Mammary epithelial cell (primary cell): ENCODE results near the gene RYK.

Experiments
- EZH2 ChIP-seq: IDR thresholded peaks from 2 replicates; pipeline ENCODE4 v1.6.1; 2012; ENCODE audit warnings: low read length, inconsistent platforms, borderline replicate concordance
- TF ChIP-seq, protein P1 (sequence below), 2 donors: IDR thresholded peaks in 1 of 2; conservative IDR thresholded peaks in 1 of 2; 2 replicates each; pipeline ENCODE4 v1.5.1; 2011 to 2012; ENCODE audit warnings: inconsistent platforms in 2 of 2, low read length in 2 of 2, mild to moderate bottlenecking in 2 of 2, control low read depth in 1 of 2, low read depth in 1 of 2; ENCODE audit not compliant: insufficient read depth in 1 of 2; ENCODE audit errors: extremely low read depth in 1 of 2

DNA sequence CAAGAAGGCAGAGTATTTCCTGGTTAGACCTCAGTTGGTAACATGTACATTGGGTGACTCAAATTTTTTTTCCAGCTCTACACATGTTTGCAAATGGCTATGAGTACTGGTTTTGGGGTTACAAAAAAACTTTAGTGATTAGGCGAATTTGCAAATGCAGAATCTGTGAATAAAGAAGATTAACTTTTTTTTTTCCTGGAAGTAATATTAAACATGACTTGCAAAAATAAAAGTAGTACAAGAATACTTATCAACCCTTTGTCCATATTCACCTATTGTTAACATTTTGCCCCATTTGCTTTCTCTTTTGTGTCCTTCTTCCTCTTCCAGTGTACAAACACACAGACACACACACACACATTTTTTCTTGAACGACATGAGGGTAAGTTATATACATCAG lies 47.6 kb upstream of the RYK start:
- TF ChIP-seq, protein P1, sequence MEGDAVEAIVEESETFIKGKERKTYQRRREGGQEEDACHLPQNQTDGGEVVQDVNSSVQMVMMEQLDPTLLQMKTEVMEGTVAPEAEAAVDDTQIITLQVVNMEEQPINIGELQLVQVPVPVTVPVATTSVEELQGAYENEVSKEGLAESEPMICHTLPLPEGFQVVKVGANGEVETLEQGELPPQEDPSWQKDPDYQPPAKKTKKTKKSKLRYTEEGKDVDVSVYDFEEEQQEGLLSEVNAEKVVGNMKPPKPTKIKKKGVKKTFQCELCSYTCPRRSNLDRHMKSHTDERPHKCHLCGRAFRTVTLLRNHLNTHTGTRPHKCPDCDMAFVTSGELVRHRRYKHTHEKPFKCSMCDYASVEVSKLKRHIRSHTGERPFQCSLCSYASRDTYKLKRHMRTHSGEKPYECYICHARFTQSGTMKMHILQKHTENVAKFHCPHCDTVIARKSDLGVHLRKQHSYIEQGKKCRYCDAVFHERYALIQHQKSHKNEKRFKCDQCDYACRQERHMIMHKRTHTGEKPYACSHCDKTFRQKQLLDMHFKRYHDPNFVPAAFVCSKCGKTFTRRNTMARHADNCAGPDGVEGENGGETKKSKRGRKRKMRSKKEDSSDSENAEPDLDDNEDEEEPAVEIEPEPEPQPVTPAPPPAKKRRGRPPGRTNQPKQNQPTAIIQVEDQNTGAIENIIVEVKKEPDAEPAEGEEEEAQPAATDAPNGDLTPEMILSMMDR (conservative IDR thresholded peaks at IDR 0.05 in 1 of 2, IDR thresholded peaks at IDR 0.05 in 1 of 2; ENCODE audit: extremely low read depth in 1 of 2, insufficient read depth in 1 of 2, low read depth in 1 of 2, low read length in 2 of 2), result no peak
- no peak for TF ChIP-seq EZH2
